ENCODE measurements around the gene BLVRB. TPM values are rescaled to one million over a fixed set of nuclear protein-coding genes. Genes with fewer than 3 reads are reported as not detected.
"Not testable (repeated sequence)": the region's sequence is repeated elsewhere in the genome, so short reads cannot be mapped to it uniquely, and the experiment has no call there.

Gene BLVRB
- total RNA-seq, 2 experiments from 2014 or later, result 21.2 to 21.7 TPM

DNA sequence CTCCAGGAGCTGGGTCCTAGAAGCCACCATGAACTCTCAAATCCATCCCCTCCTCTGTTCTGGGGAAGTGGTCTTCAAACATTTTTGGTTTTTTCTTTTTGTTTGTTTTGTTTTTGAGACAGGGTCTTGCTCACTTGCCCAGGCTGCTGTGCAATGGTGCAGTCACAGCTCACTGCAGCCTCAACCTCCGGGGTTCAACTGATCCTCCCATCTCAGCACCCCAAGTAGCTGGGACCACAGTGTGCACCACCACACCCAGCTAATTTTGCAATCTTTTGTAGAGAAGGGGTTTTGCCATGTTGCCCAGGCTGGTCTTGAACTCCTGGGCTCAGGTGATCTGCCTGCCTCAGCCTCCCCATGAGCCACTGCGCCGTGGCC lies 7.0 kb downstream of the BLVRB start:
- DNase-seq (no peak), ATAC-seq (no peak)
- H3K4me3 Mint-ChIP-seq, result no peak overlapping the region
- H3K27me3 Mint-ChIP-seq, result no peaks in the 10 kb centered on the region
- TF ChIP-seq, protein P1, sequence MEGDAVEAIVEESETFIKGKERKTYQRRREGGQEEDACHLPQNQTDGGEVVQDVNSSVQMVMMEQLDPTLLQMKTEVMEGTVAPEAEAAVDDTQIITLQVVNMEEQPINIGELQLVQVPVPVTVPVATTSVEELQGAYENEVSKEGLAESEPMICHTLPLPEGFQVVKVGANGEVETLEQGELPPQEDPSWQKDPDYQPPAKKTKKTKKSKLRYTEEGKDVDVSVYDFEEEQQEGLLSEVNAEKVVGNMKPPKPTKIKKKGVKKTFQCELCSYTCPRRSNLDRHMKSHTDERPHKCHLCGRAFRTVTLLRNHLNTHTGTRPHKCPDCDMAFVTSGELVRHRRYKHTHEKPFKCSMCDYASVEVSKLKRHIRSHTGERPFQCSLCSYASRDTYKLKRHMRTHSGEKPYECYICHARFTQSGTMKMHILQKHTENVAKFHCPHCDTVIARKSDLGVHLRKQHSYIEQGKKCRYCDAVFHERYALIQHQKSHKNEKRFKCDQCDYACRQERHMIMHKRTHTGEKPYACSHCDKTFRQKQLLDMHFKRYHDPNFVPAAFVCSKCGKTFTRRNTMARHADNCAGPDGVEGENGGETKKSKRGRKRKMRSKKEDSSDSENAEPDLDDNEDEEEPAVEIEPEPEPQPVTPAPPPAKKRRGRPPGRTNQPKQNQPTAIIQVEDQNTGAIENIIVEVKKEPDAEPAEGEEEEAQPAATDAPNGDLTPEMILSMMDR (IDR thresholded peaks at IDR 0.05), result no peak
- no peak overlapping the region for H3K27ac Mint-ChIP-seq
- ChIA-PET POLR2A (no interaction called here), CTCF (interaction anchor here (1.6 kb wide), 1 partner anchor 154 kb away, joined by 4 read pairs; no protein-coding TSS in a partner anchor)
- H3K4me1 Mint-ChIP-seq (ENCODE audit: low read depth), result peaks cover 2% of the 10 kb centered on the region
- intact Hi-C loops (cut with micrococcal nuclease), result no loop called here
- no peaks in the 10 kb centered on the region for H3K9me3 Mint-ChIP-seq
- H3K36me3 Mint-ChIP-seq (ENCODE audit: low read depth), result no peaks in the 10 kb centered on the region

DNA sequence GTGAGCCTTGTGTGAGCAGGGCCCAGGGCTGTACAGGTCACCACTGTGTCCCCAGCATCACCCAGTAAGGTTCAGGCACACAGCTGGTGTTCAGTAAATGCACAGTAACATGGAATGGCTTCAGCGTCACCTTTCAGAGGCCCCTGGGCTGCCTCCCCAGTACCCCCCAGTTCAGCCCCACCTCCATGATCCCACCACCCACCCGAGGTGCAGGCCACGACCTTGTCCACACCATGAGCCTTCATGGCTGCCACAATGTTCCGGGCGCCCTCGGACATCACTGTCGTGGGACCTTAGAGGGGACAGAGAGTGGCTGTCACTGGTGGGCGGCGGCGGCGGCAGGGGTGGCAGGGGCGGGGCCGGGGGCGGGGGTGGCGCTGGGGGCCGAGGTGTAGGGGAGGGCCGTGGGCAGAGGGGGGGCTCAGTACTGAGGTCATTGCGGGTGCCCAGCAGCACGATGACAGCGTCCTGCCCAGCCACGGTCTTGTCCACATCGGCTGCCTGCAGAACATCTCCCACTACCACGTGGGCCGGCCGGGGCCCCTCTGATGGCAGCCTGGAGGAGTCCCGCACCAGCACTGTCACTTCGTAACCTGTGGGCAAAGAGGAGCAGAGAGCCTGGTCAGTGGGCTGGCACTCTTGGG lies 7.5 kb downstream of the BLVRB start:
- TF ChIP-seq, protein P1 (IDR thresholded peaks at IDR 0.05), result no peak
- no peaks in the 10 kb centered on the region for H3K9me3 Mint-ChIP-seq
- POLR2A ChIA-PET, result no interaction called here
- no peaks in the 10 kb centered on the region for H3K36me3 Mint-ChIP-seq (ENCODE audit: low read depth)
- DNase-seq, result no peak
- no peak for ATAC-seq
- no peak overlapping the region for H3K27ac Mint-ChIP-seq
- H3K4me3 Mint-ChIP-seq, result no peak overlapping the region
- peaks cover 2% of the 10 kb centered on the region for H3K4me1 Mint-ChIP-seq (ENCODE audit: low read depth)
- H3K27me3 Mint-ChIP-seq, result no peaks in the 10 kb centered on the region
- intact Hi-C loops (cut with micrococcal nuclease), result no loop called here
- CTCF ChIA-PET, result interaction anchor here (1.6 kb wide), 1 partner anchor 153 kb away, joined by 4 read pairs; no protein-coding TSS in a partner anchor

DNA sequence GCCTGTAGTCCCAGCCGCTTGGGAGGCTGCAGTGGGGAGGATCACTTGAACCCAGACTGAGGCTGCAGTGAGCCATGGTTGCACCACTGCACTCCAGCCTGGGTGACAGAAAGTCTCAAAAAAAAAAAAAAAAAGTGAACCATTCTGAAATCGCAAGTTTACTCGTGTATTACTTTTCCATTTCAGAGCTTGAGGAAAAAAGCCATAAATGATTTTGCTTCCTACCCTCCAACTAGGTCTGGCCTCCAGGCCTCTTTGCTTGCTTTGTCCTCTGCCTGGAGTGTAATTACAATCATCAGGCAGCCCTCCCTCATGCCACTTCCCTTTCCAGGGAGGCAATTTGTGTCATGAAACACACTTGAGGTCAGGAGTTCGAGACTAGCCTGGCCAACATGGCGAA lies 8.5 kb downstream of the BLVRB start:
- ChIA-PET CTCF (interaction anchor here (1.0 to 1.6 kb wide), 2 partner anchors 9 to 152 kb away, joined by 3 to 4 read pairs; partner anchors contain the start of gene BLVRB), POLR2A (no interaction called here)
- Mint-ChIP-seq H3K4me1 (ENCODE audit: low read depth) (no peaks in the 10 kb centered on the region), H3K27ac (no peak overlapping the region), H3K9me3 (no peaks in the 10 kb centered on the region), H3K4me3 (no peak overlapping the region), H3K36me3 (ENCODE audit: low read depth) (no peaks in the 10 kb centered on the region), H3K27me3 (no peaks in the 10 kb centered on the region)
- TF ChIP-seq, protein P1 (IDR thresholded peaks at IDR 0.05), result no peak
- ATAC-seq (no peak), DNase-seq (no peak)
- intact Hi-C loops (cut with micrococcal nuclease), result no loop called here

DNA sequence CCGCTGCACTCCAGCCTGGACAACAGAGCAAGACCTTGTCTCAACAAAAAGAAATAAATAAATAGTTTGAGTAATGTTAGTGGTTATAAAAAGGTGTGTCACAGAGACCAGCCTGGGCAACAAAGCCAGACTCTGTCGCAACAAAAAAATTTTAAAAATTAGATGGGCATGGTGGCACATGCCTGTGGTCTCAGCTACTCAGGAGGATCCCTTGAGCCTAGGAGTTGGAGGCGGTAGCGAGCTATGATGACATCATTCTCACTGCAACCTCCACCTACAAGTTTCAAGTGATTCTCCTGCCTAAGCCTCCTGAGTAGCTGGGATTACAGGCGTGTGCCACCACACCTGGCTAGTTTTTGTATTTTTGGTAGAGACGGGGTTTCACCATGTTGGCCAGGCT lies 11.6 kb downstream of the BLVRB start:
- ATAC-seq; H3K36me3 Mint-ChIP-seq (ENCODE audit: low read depth); H3K4me1 Mint-ChIP-seq (ENCODE audit: low read depth); H3K27me3 Mint-ChIP-seq; DNase-seq; H3K9me3 Mint-ChIP-seq; H3K27ac Mint-ChIP-seq; POLR2A ChIA-PET; H3K4me3 Mint-ChIP-seq; intact Hi-C loops (cut with micrococcal nuclease): not testable (repeated sequence)
- CTCF ChIA-PET, result interaction anchor here (1.0 to 1.9 kb wide), 6 partner anchors 10 to 181 kb away, joined by 3 to 10 read pairs (median 3); partner anchors contain the start of gene SERTAD1

DNA sequence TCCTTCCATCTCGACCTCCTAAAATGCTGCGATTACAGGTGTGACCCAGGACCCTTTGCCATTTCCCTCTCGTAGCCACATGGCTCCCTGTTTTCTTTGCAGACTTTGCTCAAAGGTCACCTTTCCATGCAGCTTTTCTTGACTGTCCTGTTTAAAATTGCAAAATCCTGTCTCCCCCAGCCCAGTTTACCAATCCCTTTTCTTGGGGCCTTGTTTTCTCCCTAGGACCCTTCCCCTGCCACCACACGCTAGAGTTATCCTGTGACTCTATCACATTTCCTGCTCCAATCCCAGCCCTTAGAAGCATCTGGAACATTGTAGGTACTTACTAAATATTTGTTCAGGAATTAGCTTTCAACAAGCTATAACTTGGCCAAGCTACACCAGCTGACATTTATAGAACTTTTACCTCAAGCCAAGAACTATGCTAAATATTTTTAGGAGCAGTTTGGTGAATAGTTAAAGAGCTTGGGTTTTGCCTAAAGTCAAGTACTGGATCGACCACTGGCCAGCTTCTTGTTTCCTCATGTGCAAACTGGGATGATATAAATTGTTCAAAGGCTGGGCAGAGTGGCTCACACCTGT lies 12.3 kb downstream of the BLVRB start:
- POLR2A ChIA-PET, result interaction anchor here (0.6 kb wide), 1 partner anchor 87 kb away, joined by 3 read pairs; no protein-coding TSS in a partner anchor
- DNase-seq (no peak), ATAC-seq (no peak)
- TF ChIP-seq, protein P1 (IDR thresholded peaks at IDR 0.05), result no peak
- Mint-ChIP-seq H3K4me1 (ENCODE audit: low read depth) (no peaks in the 10 kb centered on the region), H3K4me3 (no peak overlapping the region), H3K36me3 (ENCODE audit: low read depth) (no peaks in the 10 kb centered on the region), H3K27me3 (no peaks in the 10 kb centered on the region), H3K9me3 (no peaks in the 10 kb centered on the region), H3K27ac (no peak overlapping the region)
- CTCF ChIA-PET, result interaction anchor here (1.0 to 1.9 kb wide), 6 partner anchors 11 to 182 kb away, joined by 3 to 10 read pairs (median 3); partner anchors contain the start of gene SERTAD1
- intact Hi-C loops (cut with micrococcal nuclease), result no loop called here

All from activated CD8-positive, alpha-beta T cell treated with anti-CD3 and anti-CD28 coated beads for 36 hours (primary cell).